Vagina (tissue), 2 donors: ENCODE data around the gene RNF32. TPM values are rescaled to one million over a fixed set of nuclear protein-coding genes. Genes with fewer than 3 reads are reported as not detected.
"Not testable (repeated sequence)": the region's sequence is repeated elsewhere in the genome, so short reads cannot be mapped to it uniquely, and the experiment has no call there.

Experiments used
- DNase-seq, 2 donors: peaks; one replicate each; pipeline ENCODE4 v3.0.0-alpha.2; 2017; ENCODE audit errors: extremely low spot score in 2 of 2
- H3K27ac ChIP-seq: fragments of 200-600 bp; sonication (generic); one replicate; pipeline ENCODE4 v1.5.1; 2019
- H3K27me3 ChIP-seq: fragments of 200-600 bp; sonication (generic); one replicate; pipeline ENCODE4 v1.5.1; 2019
- H3K36me3 ChIP-seq, 2 donors: fragments of 200-600 bp; sonication (generic); one replicate each; pipeline ENCODE4 v1.5.1; 2017 to 2019
- H3K4me1 ChIP-seq: fragments of 200-600 bp; sonication (generic); one replicate; pipeline ENCODE4 v1.5.1; 2019
- H3K4me3 ChIP-seq, 2 donors: fragments of 200-600 bp; sonication (generic); 1 replicate in 1 of 2; 2 replicates in 1 of 2; pipeline ENCODE4 v1.5.1; 2016 to 2019
- H3K9me3 ChIP-seq: fragments of 200-600 bp; sonication (generic); one replicate; pipeline ENCODE4 v1.5.1; 2019
- POLR2A ChIP-seq, 2 donors: fragments of 450-650 bp; IDR thresholded peaks; one replicate each; pipeline ENCODE4 v1.6.1; 2017; ENCODE audit warnings: antibody characterized with exemption in 2 of 2, mild to moderate bottlenecking in 2 of 2, moderate library complexity in 2 of 2
- POLR2AphosphoS5 ChIP-seq, 2 donors: sonication (generic); formaldehyde crosslinking; IDR thresholded peaks; one replicate each; pipeline ENCODE4 v1.9.0; 2017; ENCODE audit warnings: antibody characterized with exemption in 2 of 2, mild to moderate bottlenecking in 2 of 2, low read depth in 1 of 2; ENCODE audit not compliant: insufficient read depth in 1 of 2
- intact Hi-C: fragments of 100-400 bp; cut with DNase I; formaldehyde crosslinking; loops from one replicate; pipeline ENCODE4 v1.15.1; 2023
- total RNA-seq: library from RNA; depleted of rRNA; stranded (reverse); fragments of >200 nt; gene quantifications from one replicate; pipeline ENCODE4 v1.2.3, GENCODE V29; 2016
- TF ChIP-seq, protein P1 (sequence below), 3 experiments: fragments of 450-650 bp in 2 of 3; fragments of 200-600 bp in 1 of 3; sonication (generic) in 1 of 3; IDR thresholded peaks; one replicate each; pipeline ENCODE4 v1.5.1; 2017 to 2019; ENCODE audit warnings: antibody characterized with exemption in 3 of 3, mild to moderate bottlenecking in 2 of 3, moderate library complexity in 2 of 3

Gene RNF32
- total RNA-seq, 1 donor from 2014 or later = not detected

DNA sequence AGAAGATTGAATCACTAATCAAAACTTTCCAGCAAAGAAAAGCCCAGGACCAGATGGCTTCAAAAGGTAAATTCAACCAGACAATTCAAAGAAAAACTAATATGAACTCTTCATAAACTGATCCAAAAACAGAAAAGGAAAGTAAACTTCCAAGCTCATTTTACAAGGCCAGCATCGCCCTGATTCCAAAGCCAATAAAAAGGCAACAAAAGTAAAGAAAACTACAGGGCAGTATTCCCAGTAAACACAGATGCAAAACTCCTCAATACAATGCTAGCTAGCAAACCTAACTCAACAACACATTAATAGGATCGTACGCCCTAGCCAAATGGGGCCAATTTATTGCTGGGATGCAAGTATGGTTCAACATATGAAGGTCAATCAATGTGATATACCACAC is 53.1 kb downstream of the RNF32 start:
- intact Hi-C loops = no loop called here
- Histone ChIP-seq H3K9me3 (peaks cover 2% of the 10 kb centered on the region), H3K27ac (no peak overlapping the region), H3K4me1 (peaks cover 4% of the 10 kb centered on the region), H3K4me3 (no peak overlapping the region), H3K36me3 (no peaks in the 10 kb centered on the region), H3K27me3 (no peaks in the 10 kb centered on the region)
- no peak for DNase-seq
- TF ChIP-seq POLR2AphosphoS5 (IDR thresholded peaks at IDR 0.05; ENCODE audit: insufficient read depth in 1 of 2, low read depth in 1 of 2) = no peak
- TF ChIP-seq, protein P1, sequence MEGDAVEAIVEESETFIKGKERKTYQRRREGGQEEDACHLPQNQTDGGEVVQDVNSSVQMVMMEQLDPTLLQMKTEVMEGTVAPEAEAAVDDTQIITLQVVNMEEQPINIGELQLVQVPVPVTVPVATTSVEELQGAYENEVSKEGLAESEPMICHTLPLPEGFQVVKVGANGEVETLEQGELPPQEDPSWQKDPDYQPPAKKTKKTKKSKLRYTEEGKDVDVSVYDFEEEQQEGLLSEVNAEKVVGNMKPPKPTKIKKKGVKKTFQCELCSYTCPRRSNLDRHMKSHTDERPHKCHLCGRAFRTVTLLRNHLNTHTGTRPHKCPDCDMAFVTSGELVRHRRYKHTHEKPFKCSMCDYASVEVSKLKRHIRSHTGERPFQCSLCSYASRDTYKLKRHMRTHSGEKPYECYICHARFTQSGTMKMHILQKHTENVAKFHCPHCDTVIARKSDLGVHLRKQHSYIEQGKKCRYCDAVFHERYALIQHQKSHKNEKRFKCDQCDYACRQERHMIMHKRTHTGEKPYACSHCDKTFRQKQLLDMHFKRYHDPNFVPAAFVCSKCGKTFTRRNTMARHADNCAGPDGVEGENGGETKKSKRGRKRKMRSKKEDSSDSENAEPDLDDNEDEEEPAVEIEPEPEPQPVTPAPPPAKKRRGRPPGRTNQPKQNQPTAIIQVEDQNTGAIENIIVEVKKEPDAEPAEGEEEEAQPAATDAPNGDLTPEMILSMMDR (IDR thresholded peaks at IDR 0.05) = no peak
- TF ChIP-seq POLR2A (IDR thresholded peaks at IDR 0.05) = no peak

DNA sequence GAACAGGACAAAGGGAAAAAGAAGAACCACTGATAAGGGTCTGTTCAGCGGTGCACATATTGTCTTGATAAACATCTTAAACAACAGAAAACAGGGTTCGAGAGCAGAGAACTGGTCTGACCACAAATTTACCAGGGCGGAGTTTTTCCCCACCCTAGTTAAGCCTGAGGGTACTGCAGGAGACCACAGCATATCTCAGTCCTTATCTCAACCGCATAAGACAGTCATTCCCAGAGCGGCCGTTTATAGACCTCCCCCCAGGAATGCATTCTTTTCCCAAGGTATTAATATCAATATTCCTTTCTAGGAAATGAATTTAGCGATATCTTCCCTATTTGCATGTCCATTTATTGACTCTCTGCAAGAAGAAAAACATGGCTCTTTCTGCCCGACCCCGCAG is 56.7 kb downstream of the RNF32 start:
- intact Hi-C loops, H3K9me3 ChIP-seq, H3K27ac ChIP-seq, H3K4me1 ChIP-seq, H3K36me3 ChIP-seq, H3K4me3 ChIP-seq, DNase-seq, H3K27me3 ChIP-seq: not testable (repeated sequence)

- DNase-seq, intact Hi-C loops, H3K4me1 ChIP-seq, H3K4me3 ChIP-seq, H3K36me3 ChIP-seq, H3K27ac ChIP-seq, H3K27me3 ChIP-seq, H3K9me3 ChIP-seq: not testable (repeated sequence)
Observed at GRCh38 chr7:156698512-156698911, 57.9 kb downstream of the RNF32 start.

GRCh38 chr7:156701787-156702186 is 61.2 kb downstream of the RNF32 start:
- H3K4me1 ChIP-seq, H3K36me3 ChIP-seq, intact Hi-C loops, H3K27me3 ChIP-seq, H3K4me3 ChIP-seq, H3K9me3 ChIP-seq, DNase-seq, H3K27ac ChIP-seq: not testable (repeated sequence)

DNA sequence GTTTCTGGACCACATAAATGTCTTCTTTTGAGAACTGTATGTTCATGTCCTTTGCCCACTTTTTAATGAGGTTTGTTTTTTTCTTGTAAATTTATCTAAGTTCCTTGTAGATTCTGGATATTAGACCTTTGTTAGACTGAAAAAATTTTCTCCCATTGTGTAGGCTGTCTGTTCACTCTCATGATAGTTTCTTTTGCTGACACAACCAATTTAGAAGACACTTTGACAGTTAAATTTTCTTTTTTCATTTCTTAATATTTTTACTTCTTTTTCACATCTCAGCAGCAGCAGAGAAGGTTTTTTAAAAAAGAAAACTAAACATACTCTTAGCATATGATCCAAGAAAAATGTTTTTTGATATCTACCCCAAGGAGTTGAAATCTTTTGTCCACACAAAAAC is 61.8 kb downstream of the RNF32 start:
- DNase-seq = no peak
- Histone ChIP-seq H3K4me1 (no peaks in the 10 kb centered on the region), H3K4me3 (no peak overlapping the region), H3K27me3 (no peaks in the 10 kb centered on the region), H3K27ac (no peak overlapping the region), H3K36me3 (no peaks in the 10 kb centered on the region), H3K9me3 (no peaks in the 10 kb centered on the region)
- intact Hi-C loops = no loop called here
- TF ChIP-seq POLR2A (IDR thresholded peaks at IDR 0.05) (no peak), POLR2AphosphoS5 (IDR thresholded peaks at IDR 0.05; ENCODE audit: insufficient read depth in 1 of 2, low read depth in 1 of 2) (no peak)
- TF ChIP-seq, protein P1 (IDR thresholded peaks at IDR 0.05) = no peak

- H3K27ac ChIP-seq = no peak overlapping the region
- peaks cover 2% of the 10 kb centered on the region for H3K9me3 ChIP-seq
- no peak overlapping the region for H3K4me3 ChIP-seq
- intact Hi-C loops = no loop called here
- H3K4me1 ChIP-seq = no peaks in the 10 kb centered on the region
- TF ChIP-seq POLR2A (IDR thresholded peaks at IDR 0.05) (no peak), POLR2AphosphoS5 (IDR thresholded peaks at IDR 0.05; ENCODE audit: insufficient read depth in 1 of 2, low read depth in 1 of 2) (no peak)
- TF ChIP-seq, protein P1 (IDR thresholded peaks at IDR 0.05) = no peak
- H3K27me3 ChIP-seq = no peaks in the 10 kb centered on the region
- peaks cover 0 to under 1% of the 10 kb centered on the region in 2 donors for H3K36me3 ChIP-seq
- DNase-seq = no peak
Observed at GRCh38 chr7:156703209-156703608, 62.6 kb downstream of the RNF32 start.
